Gastrocnemius medialis (tissue), 4 donors: ENCODE results near the gene POLR2I. TPM values are rescaled to one million over a fixed set of nuclear protein-coding genes. Genes with fewer than 3 reads are reported as not detected.
"Not testable (repeated sequence)": the region's sequence is repeated elsewhere in the genome, so short reads cannot be mapped to it uniquely, and the experiment has no call there.

Source experiments
- ATAC-seq, 2 donors: fragments of 150-250 bp; one replicate each; pipeline ENCODE4 v1.9.1; 2016
- DNase-seq, 2 donors: peaks; one replicate each; pipeline ENCODE4 v3.0.0-alpha.2; 2019
- H3K27ac ChIP-seq, 4 donors: fragments of 200-600 bp; sonication (generic); 1 replicate in 1 of 4; 2 replicates in 3 of 4; pipeline ENCODE4 v1.5.1; 2016 to 2018; ENCODE audit warnings: mild to moderate bottlenecking in 2 of 4, moderate library complexity in 1 of 4
- H3K27me3 ChIP-seq, 3 donors: fragments of 200-600 bp; sonication (generic) in 2 of 3; 1 replicate in 1 of 3; 2 replicates in 2 of 3; pipeline versions ENCODE4 v1.5.1 to v1.6.0; 2016 to 2019; ENCODE audit warnings: mild to moderate bottlenecking in 1 of 3, moderate library complexity in 1 of 3
- H3K36me3 ChIP-seq, 2 donors: fragments of 200-600 bp; sonication (generic) in 1 of 2; one replicate each; pipeline ENCODE4 v1.5.1; 2017 to 2018
- H3K4me1 ChIP-seq, 2 donors: fragments of 200-600 bp; sonication (generic) in 1 of 2; one replicate each; pipeline ENCODE4 v1.5.1; 2016 to 2017; ENCODE audit warnings: mild to moderate bottlenecking in 2 of 2
- H3K4me3 ChIP-seq, 4 donors: fragments of 200-600 bp; sonication (generic) in 3 of 4; 1 replicate in 1 of 4; 2 replicates in 3 of 4; pipeline ENCODE4 v1.5.1; 2016 to 2019; ENCODE audit warnings: mild to moderate bottlenecking in 2 of 4
- H3K9me3 ChIP-seq, 3 donors: fragments of 200-600 bp; sonication (generic) in 2 of 3; 1 replicate in 1 of 3; 2 replicates in 2 of 3; pipeline ENCODE4 v1.5.1; 2016 to 2019
- POLR2A ChIP-seq, 2 donors: fragments of 450-650 bp; IDR thresholded peaks; one replicate each; pipeline ENCODE4 v1.6.1; 2017; ENCODE audit warnings: antibody characterized with exemption in 2 of 2, mild to moderate bottlenecking in 2 of 2, moderate library complexity in 2 of 2
- in situ Hi-C, 4 donors: fragments of 200-750 bp; cut with MboI; loops; one replicate each; pipeline versions ENCODE4 v1.15.0 to v1.8.0; 2017; ENCODE audit warnings: low sequenced_read_pairs in 4 of 4
- intact Hi-C: fragments of 100-400 bp; cut with DNase I; formaldehyde crosslinking; loops from one replicate; pipeline ENCODE4 v1.15.1; 2023; ENCODE audit warnings: low total_unique reads
- total RNA-seq, 4 donors: library from RNA; depleted of rRNA; stranded (reverse); fragments of >200 nt; gene quantifications; one replicate each; pipeline versions ENCODE4 v1.1.0 to v1.2.3, GENCODE V29; 2016
- TF ChIP-seq, protein P1 (sequence below), 5 experiments: fragments of 450-650 bp in 3 of 5; fragments of 200-600 bp in 2 of 5; sonication (generic) in 2 of 5; IDR thresholded peaks in 4 of 5; conservative IDR thresholded peaks in 1 of 5; 1 replicate in 4 of 5; 2 replicates in 1 of 5; pipeline ENCODE4 v1.5.1; 2016 to 2019; ENCODE audit warnings: antibody characterized with exemption in 5 of 5, mild to moderate bottlenecking in 3 of 5, moderate library complexity in 3 of 5

The POLR2I gene
- total RNA-seq, 4 donors from 2014 or later, result 61.0 to 88.7 (median 79.4) TPM

DNA sequence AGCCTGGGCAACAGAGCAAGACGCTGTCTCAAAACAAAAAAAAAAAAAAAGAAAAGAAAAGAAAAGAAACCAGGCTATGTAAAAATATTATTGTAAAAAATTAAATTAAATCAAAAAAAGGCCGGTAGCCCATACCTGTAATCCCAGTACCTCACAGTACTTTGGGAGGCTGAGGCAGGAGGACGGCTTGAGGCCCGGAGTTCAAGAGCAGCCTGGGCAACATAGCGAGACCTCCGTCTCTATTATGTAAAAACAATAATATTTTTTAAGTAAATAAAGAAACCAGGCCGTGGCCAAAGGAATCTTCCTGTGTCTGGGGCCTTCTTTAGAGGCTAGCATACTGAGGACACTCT lies 24.4 kb upstream of the POLR2I start:
- in situ Hi-C loops (loop anchor here in 1 of 4 donors (25.0 kb wide), 1 partner anchor 377 kb away; the partner anchor contains the start of genes HSPB6 and PROSER3), intact Hi-C loops (loop anchor here (1.0 kb wide), 1 partner anchor 12 kb away; no protein-coding TSS in a partner anchor)
- Histone ChIP-seq H3K4me1 (peaks cover 12 to 26% of the 10 kb centered on the region in 2 donors), H3K36me3 (peaks cover 0 to 19% of the 10 kb centered on the region in 2 donors), H3K9me3 (no peaks in the 10 kb centered on the region), H3K27me3 (no peaks in the 10 kb centered on the region), H3K4me3 (peak overlapping the region; percentile 90 to 97 (median 92)), H3K27ac (peak overlapping the region; percentile 97 to 100 (median 98))
- ATAC-seq, result no peak
- TF ChIP-seq, protein P1, sequence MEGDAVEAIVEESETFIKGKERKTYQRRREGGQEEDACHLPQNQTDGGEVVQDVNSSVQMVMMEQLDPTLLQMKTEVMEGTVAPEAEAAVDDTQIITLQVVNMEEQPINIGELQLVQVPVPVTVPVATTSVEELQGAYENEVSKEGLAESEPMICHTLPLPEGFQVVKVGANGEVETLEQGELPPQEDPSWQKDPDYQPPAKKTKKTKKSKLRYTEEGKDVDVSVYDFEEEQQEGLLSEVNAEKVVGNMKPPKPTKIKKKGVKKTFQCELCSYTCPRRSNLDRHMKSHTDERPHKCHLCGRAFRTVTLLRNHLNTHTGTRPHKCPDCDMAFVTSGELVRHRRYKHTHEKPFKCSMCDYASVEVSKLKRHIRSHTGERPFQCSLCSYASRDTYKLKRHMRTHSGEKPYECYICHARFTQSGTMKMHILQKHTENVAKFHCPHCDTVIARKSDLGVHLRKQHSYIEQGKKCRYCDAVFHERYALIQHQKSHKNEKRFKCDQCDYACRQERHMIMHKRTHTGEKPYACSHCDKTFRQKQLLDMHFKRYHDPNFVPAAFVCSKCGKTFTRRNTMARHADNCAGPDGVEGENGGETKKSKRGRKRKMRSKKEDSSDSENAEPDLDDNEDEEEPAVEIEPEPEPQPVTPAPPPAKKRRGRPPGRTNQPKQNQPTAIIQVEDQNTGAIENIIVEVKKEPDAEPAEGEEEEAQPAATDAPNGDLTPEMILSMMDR (IDR thresholded peaks at IDR 0.05 in 4 of 5, conservative IDR thresholded peaks at IDR 0.05 in 1 of 5), result no peak
- no peak for TF ChIP-seq POLR2A (IDR thresholded peaks at IDR 0.05)
- no peak for DNase-seq

DNA sequence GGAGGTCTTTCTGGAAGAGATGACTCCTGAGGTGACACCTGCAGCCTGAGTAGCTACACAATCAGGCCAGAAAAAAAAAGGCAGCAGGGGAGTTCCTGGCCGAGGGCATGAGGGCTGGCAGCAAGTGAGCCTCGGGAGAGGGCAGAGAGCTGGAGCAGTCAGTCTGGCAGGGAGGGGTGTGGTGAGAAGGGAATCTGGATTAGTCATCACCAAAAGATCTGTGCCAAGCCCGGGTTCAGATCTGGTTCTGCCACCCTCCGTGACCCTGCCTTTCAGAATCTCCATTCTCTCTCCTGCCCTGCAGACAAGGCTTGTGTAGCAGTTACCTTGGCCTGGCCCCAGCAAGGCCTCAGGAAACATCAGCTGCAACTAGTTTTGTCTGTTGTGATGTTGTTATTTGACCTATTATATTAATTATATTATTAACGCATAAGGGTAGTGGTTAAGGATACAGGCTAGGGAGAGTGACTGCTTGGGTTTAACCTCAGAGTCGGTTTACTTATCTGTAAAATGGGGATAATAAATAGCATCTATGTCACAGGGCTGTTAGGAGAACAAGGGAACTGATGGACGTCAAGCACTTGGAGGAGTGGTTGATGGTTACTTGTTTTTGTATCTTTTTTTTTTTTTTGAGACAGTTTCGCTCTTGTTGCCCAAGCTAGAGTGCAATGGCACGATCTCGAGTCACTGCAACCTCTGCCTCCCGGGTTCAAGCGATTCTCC lies 22.4 kb upstream of the POLR2I start:
- ATAC-seq (peak in 1 of 2 donors; percentile 50), DNase-seq (peak in 1 of 2 donors; percentile 82)
- Histone ChIP-seq H3K27me3 (no peaks in the 10 kb centered on the region), H3K4me1 (peaks cover 12 to 26% of the 10 kb centered on the region in 2 donors), H3K9me3 (no peaks in the 10 kb centered on the region), H3K4me3 (peak overlapping the region in 1 of 4 donors; percentile 15), H3K36me3 (peaks cover 0 to 5% of the 10 kb centered on the region in 2 donors), H3K27ac (peak overlapping the region; percentile 21 to 78 (median 56))
- in situ Hi-C loops, result loop anchor here in 1 of 4 donors (25.0 kb wide), 1 partner anchor 375 kb away; the partner anchor contains the start of genes HSPB6 and PROSER3
- no peak for TF ChIP-seq POLR2A (IDR thresholded peaks at IDR 0.05)
- TF ChIP-seq, protein P1 (IDR thresholded peaks at IDR 0.05 in 4 of 5, conservative IDR thresholded peaks at IDR 0.05 in 1 of 5), result no peak
- intact Hi-C loops, result no loop called here

DNA sequence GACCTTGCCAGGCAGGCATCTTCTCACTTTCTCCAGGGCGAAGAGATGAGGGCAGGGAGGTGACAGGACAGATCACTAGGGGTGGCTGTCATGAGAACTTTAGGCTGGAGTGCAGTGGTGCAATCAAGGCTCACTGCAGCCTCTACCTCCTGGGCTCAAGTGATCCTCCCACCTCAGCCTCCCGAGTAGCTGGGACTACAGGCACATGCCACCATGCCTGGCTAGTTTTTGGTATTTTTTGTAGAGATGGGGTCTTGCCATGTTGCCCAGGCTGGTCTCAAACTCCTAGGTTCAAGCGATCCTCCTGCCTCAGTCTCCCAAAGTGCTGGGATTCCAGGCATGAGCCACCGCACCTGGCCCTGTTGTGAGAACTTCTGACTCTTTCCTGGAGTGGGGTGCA lies 20.2 kb upstream of the POLR2I start:
- H3K9me3 ChIP-seq, H3K27me3 ChIP-seq, ATAC-seq, H3K36me3 ChIP-seq, DNase-seq, intact Hi-C loops, H3K4me3 ChIP-seq, H3K27ac ChIP-seq: not testable (repeated sequence)
- H3K4me1 ChIP-seq, result peaks cover 4 to 18% of the 10 kb centered on the region in 2 donors
- in situ Hi-C loops, result loop anchor here in 3 of 4 donors (5.0 to 25.0 kb wide), 2 partner anchors 32 to 373 kb away; partner anchors contain the start of genes HSPB6 (in 1 of the 3) and PROSER3 (in 1 of the 3)

DNA sequence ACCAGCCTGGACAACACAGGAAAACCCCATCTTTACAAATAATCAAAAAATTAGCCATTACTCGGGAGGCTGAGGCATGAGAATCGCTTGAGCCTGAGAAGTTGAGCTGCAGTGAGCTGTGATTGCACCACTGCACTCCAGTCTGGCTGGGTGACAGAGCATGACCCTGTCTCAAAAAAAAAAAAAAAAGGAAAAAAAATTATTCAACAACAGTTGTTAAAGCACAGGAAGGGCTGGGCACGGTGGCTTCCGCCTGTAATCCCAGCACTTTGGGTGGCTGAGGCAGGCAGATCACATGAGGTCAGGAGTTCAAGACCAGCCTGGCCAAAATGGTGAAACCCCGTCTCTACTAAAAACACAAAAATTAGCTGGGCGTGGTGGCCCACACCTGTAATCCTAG lies 16.5 kb upstream of the POLR2I start:
- in situ Hi-C loops, result loop anchor here in 3 of 4 donors (5.0 to 25.0 kb wide), 2 partner anchors 36 to 369 kb away; partner anchors contain the start of genes HSPB6 (in 1 of the 3) and PROSER3 (in 1 of the 3)
- H3K9me3 ChIP-seq, H3K27me3 ChIP-seq, ATAC-seq, H3K27ac ChIP-seq, intact Hi-C loops, H3K4me3 ChIP-seq, DNase-seq, H3K36me3 ChIP-seq: not testable (repeated sequence)
- H3K4me1 ChIP-seq, result peaks cover 12 to 20% of the 10 kb centered on the region in 2 donors

DNA sequence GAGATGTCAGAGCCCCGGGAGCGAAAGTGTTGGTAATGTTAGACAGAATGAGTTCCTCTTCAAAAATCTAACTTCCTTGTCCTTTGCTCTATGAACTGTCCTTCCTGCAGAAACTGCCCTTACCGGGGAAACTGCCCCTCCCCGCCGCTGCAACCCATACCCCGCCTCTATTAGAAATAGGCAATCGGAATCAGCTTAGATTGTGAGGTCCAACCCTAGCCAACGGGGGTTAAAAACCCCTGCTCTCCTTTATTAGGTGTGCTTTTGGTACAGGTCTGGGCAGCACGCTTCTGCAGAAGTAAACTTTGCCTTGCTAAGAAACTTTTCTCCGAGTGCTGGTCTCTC lies 13.7 kb upstream of the POLR2I start:
- DNase-seq (no peak), ATAC-seq (peak in 1 of 2 donors; percentile 4)
- no peaks in the 10 kb centered on the region for H3K9me3 ChIP-seq
- no peaks in the 10 kb centered on the region for H3K27me3 ChIP-seq
- H3K4me3 ChIP-seq, result peak overlapping the region; percentile 39 to 61 (median 52)
- H3K36me3 ChIP-seq, result peaks cover 0 to 21% of the 10 kb centered on the region in 2 donors
- peak overlapping the region; percentile 80 to 86 (median 82) for H3K27ac ChIP-seq
- TF ChIP-seq, protein P1 (IDR thresholded peaks at IDR 0.05 in 4 of 5, conservative IDR thresholded peaks at IDR 0.05 in 1 of 5), result no peak
- no peak for TF ChIP-seq POLR2A (IDR thresholded peaks at IDR 0.05)
- H3K4me1 ChIP-seq, result peaks cover 11 to 20% of the 10 kb centered on the region in 2 donors
- intact Hi-C loops (loop anchor here (1.0 kb wide), 2 partner anchors 24 to 86 kb away; partner anchors contain the start of genes COX7A1 and ZNF565), in situ Hi-C loops (loop anchor here in 2 of 4 donors (5.0 to 25.0 kb wide), 3 partner anchors 39 to 366 kb away; partner anchors contain the start of genes HSPB6 (in 1 of the 2) and PROSER3 (in 1 of the 2))
